GM21360 (cell line): Measurements from ENCODE around the gene UFSP1.
"Not testable (repeated sequence)": the region's sequence is repeated elsewhere in the genome, so short reads cannot be mapped to it uniquely, and the experiment has no call there.

ENCODE experiments used
- ATAC-seq: cut with Tn5 transposase; IDR thresholded peaks from one replicate; pipeline ENCODE4 v1.9.1; 2021; ENCODE audit warnings: mild to moderate bottlenecking, moderate library complexity; ENCODE audit not compliant: unreplicated experiment

Gene UFSP1

DNA sequence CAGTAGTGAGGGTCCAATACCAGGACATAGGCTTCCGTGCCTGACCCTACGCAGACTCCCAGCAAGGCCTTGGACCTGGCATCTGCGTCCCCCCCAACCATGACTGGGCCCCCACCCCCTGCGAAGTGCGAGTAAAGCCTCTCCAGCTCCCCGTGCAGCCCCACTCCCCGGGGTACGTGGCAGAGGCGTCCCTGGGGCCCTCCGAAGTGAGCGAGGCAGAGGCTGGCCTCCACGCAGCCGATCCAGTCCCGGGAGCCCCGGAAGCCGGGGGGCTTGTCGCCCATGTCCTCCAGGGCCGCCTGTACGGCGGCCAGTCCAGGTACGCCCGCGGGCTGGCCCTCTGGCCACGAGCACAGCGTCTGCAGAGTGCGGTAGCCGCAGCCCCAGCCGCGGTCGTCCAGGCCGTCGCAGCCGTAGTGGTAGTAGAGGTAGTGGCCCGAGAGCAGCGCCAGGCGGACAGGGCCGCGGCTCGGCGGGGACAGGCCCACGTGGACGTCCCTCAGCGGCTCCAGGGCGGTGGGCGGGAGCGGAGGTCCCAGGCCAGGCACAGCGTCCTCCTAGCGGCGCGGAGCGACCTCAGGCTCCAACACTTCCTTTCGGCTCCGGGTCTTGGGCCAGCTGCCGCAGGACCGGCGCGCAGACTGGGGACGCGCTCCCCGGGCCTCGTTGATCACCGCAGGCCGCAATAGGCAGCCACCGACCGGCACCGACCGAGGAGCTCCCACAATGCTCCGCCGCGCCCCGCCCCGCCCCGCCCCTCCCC is at the start of gene UFSP1:
Gene UFSP1 (minus strand): TSS at position 728 of the 763 bp plus-strand sequence. CDS start 444 bp downstream, at position 284.
- peak; percentile 23 for ATAC-seq

DNA sequence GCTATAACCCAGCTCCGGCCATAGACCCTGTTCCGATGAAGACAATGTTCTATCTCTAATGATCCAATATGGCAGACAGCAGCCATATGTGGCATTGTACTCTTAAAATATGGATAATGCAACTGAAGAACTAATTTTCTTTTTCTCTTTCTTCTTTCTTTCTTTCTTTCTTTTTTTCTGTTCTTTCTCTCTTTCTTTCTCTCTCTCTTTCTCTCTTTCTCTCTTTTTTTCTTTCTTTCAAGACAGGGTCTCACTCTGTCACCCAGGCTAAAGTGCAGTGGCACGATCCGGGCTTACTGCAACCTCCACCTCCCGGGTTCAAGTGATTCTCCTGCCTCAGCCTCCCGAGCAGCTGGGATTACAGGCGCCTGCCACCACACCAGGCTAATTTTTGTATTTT is 46.7 kb upstream of the UFSP1 start:
- not testable (repeated sequence) for ATAC-seq

DNA sequence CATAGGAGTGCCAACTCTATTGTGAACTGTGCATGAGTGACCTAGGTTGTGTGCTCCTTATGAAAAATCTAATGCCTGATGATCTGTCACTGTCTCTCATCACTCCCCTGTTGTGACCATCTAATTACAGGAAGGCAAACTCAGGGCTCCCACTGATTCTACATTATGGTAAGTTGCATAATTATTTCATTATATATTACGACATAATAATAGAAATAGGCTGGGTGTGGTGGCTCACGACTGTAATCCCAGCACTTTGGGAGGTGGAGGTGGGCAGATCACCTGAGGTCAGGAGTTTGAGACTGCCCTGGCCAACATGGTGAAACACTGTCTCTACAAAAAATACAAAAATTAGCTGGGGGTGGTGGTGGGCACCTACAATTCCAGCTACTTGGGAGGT is 45.9 kb upstream of the UFSP1 start:
- not testable (repeated sequence) for ATAC-seq

DNA sequence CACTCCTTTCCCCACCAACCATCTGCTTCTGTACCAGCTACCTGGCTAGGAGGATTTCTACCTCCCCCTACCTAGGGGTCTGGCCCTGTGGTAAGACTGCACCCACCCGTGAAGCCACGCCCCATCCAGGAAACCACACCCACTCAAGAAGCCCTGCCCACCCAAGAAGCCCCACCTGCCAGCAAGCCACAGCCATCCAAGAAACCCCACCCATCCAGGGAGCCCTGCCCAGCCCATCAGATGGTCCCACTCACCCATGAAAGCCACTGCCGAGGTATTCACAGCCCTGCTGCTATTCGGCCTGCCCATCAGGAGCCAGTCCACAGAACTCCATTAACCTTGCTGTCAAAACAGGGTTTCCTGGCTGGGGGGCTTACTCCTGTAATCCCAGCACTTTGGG is 44.2 kb upstream of the UFSP1 start:
- no peak for ATAC-seq

DNA sequence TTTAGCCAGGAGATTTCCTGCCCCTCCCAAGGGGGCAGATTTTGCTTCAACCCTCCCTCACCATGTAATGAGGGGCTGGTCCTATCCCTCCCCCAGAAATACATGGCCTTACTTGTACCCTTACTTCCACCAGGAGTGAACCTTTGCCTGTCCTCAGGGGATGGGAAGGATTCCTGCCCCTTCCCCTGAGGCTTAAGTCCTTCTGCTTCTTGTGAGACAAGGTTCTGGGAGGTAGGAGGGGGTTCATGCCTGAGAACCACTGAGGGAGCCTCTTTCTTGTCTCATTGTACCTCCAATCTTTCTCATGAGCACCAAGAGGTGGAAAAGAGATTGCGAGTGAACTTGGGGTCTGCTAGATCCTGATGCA is 40.3 kb upstream of the UFSP1 start:
- ATAC-seq, result no peak

DNA sequence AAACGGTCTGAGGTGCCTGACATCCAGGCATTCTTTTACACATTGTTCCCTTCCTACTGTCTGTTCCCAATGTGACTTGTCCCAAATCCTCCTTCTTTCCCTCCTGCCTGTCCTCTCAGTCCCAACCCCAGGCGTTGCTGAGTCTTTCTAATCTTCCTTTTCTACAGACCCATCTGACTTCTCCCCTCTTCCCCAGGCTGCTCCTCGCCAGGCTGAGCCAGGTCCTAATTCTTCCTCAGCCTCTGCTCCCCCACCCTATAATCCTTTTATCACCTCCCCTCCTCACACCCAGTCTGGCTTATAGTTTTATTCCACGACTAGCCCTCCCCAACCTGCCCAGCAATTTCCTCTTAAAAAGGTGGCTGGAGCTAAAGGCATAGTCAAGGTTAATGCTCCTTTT is 34.1 kb upstream of the UFSP1 start:
- not testable (repeated sequence) for ATAC-seq

DNA sequence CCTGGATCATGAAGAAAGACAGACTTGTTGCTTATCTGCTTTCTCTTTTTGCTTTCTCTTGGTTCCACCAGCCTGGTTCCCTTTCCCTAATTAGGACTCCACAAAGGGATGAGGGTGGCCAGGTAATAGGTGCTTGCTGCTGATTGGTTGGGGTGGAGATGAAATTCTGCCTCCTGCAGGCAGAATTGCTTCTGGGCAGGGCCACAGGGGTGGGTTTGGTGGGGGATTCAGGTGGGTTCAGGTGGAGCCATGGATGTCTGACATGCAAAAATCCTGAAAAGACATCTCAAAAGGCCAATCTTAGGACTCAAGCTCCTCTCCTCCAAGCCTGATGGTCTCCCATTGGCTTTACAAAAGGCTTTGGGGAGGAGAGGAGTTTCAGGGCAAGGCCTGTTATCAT is 31.5 kb upstream of the UFSP1 start:
- ATAC-seq, result no peak

DNA sequence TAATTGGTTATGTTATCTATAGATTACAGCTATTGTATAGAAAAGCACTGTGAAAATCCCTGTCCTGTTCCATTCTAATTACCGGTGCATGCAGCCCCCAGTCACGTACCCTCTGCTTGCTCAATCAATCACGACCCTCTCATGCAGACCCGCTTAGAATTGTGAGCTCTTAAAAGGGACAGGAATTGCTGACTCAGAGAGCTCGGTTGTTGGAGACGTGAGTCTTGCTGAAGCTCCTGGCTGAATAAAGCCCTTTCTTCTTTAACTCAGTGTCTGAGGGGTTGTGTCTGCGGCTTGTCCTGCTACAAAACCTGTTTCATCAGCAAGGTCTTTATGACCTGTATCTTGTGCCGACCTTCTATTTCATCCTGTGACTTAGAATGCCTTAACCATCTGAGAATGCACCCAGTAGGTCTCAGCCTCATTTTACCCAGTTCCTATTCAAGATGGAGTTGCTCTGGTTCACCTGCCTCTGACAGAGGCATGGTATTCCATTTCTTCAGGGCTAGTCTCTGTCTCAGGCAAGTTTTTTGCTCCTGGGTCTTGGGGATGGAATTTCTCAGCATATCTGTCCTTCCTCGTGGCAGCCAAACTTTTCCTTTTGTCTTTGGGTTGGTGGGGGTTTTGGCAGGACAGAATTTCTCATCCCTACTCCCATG is 30.4 kb upstream of the UFSP1 start:
- not testable (repeated sequence) for ATAC-seq

DNA sequence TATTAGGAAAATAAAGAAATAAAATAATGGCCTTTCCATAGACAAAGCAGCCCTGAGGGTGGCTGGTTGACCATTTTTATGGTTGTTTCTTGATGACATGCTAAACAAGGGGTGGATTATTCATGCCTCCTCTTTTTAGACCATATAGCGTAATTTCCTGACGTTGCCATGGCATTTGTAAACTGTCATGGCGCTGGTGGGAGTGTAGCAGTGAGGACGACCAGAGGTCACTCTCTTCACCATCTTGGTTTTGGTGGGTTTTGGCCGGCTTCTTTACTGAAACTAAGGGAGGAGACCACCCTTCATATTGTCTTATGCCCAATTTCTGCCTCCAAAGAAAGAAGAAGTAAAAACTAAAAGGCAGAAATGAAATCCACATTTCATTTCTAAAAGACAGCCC is 29.8 kb upstream of the UFSP1 start:
- ATAC-seq, result not testable (repeated sequence)

DNA sequence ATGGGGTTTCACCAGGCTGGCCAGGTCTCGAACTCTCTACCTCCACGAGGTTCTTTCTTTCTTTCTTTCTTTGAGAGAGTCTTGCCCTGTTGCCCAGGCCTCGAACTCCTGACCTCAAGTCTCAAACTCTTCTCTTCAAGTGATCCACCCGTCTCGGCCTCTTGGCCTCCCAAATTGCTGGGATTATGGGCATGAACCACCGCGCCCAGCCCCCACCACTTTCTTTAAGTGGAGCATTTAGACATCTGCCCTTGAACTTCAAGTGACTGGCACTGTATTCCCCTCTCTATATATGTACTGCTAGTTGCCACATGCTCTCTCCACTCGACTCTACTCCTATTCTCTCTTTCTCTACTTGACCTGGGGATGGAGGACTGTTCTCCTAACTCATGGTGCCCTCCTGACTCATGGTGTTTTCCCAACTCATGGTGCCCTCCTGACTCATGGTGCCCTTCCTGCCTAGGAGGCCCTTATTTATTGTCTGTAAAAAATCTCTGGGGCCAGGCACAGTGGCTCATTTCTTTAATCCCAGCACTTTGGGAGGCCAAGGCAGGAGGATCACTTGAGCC is 25.4 kb upstream of the UFSP1 start:
- no peak for ATAC-seq

DNA sequence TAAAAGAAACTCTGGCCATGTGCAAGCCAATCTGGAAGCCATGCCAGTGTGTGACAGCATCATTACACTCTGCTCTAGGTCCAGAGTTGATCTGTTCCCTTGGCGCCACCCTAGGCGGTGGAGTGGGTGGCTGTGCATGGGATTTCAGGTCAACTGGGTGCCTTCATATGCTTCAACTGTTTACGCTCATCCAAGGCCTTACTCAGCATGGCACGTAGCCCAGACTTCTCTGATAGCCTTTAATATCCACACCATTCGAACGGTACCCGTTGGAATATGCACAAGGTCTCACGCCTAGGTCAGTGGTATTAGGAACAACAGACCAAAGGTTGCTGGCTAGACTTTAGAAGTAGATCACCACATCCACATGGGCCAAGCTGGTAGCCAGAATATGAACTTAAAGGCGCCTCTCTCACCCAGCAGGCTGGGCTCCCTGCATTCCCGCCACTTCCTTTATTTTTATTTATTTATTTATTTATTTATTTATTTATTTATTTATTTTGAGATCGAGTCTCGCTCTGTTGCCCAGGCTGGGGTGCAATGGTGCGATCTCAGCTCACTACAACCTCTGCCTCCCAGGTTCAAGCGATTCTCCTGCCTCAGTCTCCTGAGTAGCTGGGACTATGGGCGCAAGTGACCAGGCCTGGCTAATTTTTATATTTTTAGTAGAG is 24.8 kb upstream of the UFSP1 start:
- no peak for ATAC-seq

DNA sequence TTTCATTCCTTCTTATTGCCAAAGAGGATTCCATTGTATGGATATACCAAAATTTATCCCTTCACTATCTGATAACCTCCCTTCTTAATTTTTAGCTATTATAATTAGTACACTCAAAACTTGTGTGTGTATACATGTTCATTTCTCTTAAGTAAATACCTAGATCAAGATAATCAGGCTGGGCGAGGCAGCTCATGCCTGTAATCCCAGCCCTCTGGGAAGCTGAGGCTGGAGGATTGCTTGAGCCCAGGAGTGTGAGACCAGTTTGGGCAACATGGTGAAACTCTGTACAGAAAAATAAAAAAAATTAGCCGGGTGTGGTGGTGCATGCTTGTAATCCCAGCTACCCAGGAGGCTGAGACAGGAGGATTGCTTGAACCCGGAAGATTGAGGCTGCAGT is 22.0 kb upstream of the UFSP1 start:
- no peak for ATAC-seq

DNA sequence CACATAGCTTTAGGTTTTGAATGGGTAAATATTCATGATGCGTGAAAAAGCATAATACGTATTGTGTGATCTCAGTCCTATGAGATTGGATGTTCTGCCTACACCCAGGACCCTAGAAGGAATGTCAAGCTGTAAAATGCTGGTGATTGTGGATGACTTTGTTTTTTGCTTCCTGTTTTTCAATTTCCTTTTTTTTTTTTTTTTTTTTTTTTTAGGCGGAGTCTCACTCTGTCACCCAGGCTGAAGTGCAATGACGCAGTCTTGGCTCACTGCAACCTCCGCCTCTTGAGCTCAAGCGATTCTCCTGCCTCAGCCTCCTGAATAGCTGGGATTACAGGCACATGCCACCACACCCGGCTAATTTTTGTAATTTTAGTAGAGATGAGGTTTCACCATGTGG is 20.9 kb upstream of the UFSP1 start:
- not testable (repeated sequence) for ATAC-seq

DNA sequence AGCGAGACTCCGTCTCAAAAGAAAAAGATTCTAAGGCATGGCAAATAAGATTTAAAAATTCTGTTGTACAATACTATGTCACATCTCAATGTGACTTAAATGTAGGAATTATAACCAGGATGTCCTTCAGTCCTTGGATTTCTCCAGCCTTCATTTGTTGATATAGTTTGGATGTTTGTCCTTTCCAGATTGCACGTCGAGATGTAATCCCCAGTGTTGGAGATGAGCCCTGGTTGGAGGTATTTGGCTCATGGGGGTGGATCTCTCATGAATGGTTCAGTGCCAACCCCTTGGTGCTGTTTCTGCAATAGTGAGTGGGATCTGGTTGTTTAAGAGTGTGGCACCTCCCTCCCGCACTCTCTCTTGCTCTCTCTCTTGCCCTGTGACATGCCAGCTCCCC is 19.0 kb upstream of the UFSP1 start:
- no peak for ATAC-seq

DNA sequence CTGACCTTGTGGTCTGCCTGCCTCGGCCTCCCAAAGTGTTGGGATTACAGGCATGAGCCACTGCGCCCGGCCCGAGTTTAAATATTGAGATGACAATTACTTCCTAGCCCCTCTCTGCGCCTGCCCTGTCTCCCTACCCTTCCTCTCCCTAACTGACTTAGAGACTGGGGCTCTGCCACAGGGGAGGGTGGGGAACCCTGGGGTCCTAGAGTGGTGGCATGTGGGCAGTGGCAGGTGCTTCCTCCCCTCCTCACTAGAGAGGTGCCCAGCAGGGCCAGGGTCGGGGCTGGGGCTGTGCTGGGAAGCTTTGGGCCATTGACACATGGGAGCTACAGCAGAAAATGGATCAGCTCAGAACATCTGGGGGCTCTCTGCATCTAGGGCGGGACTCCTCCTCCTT is 13.1 kb upstream of the UFSP1 start:
- ATAC-seq, result no peak

DNA sequence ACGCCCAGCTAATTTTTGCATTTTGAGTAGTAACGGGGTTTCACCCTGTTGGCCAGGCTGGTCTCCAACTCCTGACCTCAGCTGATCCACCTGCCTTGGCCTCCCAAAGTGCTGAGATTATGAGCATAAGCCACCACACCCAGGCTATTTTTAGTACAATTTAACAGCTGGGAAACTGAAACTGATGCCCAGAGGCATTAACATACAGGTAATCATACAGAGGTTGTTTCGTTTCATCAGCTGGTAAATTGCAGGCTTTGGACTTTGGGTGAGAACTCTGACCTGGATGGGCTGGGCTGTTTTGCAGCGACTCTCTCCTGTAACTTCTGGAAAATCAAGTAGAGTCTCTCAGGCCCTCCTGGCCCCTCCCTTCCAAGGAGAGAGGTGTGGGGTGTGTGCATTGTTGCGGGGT is 12.4 kb upstream of the UFSP1 start:
- ATAC-seq, result no peak

DNA sequence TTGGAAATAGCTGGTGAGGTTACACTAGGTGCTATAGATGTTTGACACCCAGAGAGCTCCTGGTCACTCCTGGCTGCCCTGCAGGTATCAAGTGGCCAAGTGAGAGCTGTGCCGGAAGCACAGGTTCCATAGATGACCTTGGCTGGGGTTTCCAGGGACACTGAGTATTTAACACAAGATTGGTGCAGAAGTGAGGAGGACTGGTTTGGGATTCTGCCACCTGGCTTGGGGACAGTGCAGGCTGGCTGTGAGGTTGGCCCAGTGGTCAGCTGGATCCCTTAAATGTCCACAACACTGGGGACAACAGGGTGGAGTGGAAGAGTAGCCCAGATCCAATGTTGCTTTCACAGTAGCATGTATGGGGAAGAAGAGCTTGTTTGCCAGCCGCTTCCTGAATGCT is 11.5 kb upstream of the UFSP1 start:
- no peak for ATAC-seq

DNA sequence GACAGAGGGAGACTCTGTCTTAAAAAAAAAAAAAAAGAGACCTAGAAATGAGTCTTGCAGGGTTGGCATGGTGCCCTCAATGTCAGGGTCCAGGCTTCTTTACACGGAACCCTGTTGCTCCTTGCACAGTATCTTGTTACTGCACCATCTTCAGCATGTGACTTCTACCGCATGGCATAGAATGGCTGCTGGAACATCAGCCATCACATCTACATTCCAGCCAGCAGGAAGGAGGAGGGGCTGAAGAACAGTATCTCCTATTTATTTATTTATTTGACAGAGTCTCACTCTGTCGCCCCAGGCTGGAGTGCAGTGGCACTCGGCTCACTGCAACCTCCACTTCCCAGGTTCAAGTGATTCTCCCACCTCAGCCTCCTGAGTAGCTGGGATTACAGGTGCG is 9.9 kb upstream of the UFSP1 start:
- no peak for ATAC-seq

DNA sequence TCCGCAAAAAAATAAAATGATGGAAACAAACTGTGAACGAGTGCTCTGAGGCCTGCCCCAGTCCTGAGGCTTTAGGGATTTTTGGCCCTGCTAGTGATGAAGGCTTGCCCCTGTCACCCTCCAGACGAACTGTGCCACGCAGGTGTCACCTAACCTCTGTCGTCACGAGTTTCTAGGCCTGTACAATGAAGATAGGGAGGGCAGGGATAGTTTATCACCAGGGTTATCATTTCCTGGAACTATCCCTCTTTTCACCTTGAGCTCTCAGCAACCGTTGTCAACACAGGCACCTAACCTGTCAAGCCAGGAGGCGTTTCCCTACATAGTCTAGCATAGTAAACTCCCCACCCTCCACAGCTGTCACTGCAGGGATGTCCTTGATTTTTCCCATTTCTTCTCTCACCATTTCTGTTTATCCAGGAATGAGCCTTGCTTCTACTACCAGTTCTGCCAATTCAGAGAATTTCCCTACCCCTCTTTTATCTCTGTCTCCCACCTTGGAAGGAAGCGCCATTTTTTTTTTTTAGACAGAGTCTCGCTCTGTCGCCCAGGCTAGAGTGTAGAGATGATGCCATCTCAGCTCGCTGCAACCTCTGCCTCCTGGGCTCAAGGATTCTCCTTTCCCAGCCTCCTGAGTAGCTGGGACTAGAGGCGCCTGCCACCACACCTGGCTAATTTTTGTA is 8.4 kb upstream of the UFSP1 start:
- no peak for ATAC-seq

DNA sequence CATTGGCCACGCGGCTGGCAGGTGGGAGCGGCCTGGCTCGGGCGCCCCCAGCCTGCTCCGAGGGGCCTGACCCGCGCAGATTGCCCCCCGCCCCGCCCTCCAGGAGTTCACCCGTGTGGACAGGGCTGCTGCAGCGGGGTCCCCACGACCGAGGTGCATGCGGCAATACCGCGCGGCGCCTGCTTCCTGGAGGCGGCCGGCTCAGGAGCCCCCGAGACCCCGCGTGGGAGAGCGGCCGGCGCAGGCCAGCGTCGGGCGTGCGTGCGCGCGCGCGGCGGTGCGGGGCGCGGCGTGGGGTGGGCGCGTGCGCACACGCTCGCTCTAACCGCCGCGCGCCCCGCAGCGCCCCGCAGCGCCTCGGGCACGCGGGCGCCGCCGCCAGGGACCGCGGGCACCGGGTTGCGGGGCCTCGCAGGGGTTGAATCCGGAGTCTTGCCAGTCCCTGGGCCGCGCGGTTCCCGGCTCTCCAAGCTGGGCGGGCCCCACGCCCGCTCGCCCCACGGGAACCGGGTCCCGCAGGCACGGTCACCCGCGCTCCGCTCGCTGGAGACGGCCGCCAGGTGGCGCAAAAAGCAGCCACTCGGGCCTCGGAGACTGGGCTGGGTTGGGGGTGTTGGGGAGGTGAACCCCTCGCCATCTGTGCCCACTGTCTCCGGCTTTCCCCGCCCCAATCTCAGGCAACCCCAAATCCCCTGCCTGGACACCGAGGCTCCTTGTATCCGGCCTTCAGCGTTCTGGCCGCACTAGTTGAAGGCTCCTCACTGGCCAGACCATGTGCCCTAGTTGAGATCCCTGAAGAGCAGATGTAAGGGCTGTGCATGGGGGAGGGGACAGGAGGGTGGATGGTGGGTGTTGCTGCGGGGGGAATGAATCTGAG is 7.5 kb upstream of the UFSP1 start:
- no peak for ATAC-seq
